Activated CD4-positive, alpha-beta T cell treated with anti-CD3 and anti-CD28 coated beads for 4 hours (primary cell): ENCODE results near the gene TXNDC17.
A peak's percentile ranks its signal among the peaks of the same experiment; 100 is the strongest.
"Not testable (repeated sequence)": the region's sequence is repeated elsewhere in the genome, so short reads cannot be mapped to it uniquely, and the experiment has no call there.

ENCODE experiments used
- DNase-seq, 2 donors: peaks; one replicate each; pipeline ENCODE4 v3.0.0-alpha.2; 2020

Gene TXNDC17

GRCh38 chr17:6640536-6641246 lies at the start of gene TXNDC17, which contains the start of gene KIAA0753:
TSS of gene TXNDC17 (plus strand) at chr17:6641060. CDS start at chr17:6641083, 23 bp downstream.
TSS of gene KIAA0753 (minus strand) at chr17:6640711. CDS start at chr17:6635103, 5,608 bp downstream.
- peak; percentile 86 to 87 for DNase-seq

DNA sequence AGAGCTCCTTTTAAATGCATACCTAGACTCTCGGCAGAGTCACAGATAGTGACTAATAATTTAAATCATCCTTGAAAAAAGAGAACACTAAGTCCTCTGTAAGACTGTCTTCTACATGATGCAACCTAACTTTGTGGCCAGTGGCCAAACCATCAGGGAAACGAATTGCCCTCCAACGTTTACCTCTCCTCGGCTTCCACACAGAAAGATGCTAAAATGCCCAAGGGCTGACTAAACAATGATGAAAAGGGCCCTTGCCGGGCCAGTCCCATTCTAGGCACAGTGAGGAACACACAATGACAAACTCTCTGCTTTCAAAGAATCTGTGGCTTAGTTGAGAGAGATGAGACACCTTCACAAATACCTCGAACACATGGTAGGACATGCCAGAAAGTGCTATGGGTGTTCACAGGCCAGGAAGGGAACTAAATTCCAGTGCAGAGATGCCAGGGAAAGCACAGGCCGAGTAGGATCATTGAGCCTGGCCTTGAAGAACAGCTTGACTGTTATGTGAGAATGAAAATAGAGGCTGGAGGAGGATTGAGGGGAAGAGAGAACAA lies 49.2 kb upstream of the TXNDC17 start:
- DNase-seq, result no peak

DNA sequence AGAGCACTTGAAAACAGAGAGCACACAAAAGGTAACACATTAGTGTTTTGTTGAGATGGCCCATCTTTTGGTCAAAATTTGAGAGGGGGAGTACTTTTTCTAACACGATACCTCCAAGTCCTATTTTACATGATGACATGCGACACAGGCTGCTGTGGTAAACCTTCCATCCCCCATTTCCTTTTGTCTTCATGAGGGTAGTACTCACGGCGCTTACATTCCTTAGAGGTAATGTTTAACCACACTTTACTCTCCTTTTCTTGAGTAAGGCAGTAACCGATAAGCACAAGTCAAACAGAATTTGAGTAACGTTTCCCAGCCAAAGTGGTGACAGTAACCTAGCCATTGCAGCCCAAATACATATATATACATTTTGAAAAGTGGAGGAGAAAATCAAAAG lies 48.7 kb upstream of the TXNDC17 start:
- DNase-seq, result no peak

DNA sequence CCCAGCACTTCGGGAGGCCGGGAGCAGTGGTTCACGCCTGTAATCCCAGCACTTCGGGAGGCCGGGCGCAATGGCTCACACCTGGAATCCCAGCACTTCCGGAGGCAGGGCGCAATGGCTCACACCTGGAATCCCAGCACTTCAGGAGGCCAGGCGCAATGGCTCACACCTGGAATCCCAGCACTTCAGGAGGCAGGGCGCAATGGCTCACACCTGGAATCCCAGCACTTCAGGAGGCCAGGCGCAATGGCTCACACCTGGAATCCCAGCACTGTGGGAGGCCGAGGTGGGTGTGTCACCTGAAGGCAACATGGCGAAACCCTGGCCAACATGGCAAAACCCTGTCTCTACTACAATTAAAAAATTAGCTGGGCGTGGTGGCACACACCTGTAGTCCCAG lies 47.5 kb upstream of the TXNDC17 start:
- not testable (repeated sequence) for DNase-seq

DNA sequence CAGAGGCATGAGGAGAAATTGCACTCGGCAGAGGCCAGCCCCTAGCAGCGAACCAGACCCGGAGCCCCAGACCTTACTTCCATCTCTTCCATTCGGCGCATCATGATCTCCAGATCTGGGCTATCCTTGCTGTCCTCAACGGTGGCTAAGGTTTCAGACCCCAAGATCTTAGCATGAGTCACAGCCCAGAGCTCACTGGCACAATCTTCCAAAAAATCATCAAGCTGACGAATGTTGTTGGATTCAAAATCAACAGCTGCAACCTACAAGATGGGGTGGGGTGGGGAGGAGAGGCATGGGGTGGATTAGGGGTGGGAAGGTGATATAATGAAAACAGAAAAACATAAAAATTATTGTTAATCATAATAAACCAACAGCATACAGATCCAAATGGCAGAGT lies 44.8 kb upstream of the TXNDC17 start:
- no peak for DNase-seq

DNA sequence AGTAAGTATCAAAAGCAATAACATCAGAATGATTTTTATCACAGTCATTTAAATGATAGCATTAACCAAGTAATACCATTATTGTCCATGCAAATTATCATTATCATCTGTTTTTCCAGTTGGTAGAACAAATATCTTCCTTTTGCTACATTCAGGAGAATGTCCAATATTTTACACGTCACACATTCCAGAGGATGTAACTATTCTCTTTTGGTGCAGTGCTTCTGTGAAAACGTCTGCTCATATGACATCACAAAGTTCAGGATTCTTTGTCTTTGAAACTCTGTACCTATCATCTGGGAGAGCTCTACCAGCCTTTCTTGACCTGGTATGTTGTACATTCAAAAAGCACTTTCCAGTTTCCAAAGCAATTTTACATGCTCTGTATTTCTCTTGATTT lies 44.3 kb upstream of the TXNDC17 start:
- DNase-seq, result no peak

DNA sequence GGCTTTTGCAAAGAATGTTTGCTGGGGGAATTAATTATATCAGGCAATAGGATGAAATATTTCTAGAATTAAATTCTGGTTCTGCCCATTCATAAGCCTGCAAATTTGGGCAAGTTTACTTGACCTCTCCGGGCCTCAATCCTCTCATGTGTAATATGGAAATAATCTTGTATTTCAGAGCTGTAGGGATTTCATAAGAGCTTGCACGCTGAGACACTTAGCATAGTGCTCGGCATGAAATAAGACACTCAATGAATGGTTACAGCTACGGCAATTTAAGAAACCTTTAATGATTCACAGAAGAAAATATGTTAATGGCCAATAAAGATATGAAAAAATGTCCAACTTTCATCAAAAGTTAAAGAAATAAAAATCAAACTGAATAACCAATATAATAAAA lies 43.9 kb upstream of the TXNDC17 start:
- no peak for DNase-seq

DNA sequence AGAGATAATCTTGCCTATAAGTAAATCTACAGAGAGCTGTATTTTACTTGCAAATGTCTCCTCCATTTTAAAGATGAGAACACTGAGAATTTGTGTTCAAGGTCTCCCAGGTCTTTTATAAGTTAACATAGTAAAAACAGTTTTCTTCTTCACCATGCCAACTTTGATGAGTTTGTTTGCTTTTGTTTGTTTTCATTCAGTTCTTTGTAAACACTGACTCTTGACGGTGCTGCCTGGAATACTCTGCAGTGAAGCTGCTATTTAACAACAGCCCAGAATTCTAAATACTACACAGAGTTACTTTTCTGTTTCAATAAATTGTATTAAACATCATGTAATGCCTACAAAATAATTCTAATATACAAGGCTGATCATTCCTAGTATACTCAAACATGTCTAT lies 43.1 kb upstream of the TXNDC17 start:
- DNase-seq, result no peak

GRCh38 chr17:6599364-6599763 lies 41.5 kb upstream of the TXNDC17 start:
- no peak for DNase-seq

DNA sequence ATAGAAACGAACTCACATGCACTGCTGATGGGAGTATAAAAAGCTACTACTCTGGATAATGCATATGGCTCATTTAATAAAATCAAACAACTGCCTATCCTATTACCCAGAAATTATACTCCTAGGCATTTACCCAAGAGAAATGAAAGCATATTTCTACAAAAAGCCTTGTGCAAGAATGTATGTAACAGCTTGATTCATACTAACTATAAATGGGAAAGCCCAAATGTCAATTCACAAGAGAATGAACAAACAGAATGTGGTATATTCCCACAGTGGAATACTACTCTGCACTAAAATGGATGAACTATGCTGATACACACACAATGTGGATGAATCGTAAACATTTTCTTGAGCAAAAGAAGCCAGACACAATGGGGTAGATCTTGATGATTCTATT lies 38.7 kb upstream of the TXNDC17 start:
- DNase-seq, result no peak

DNA sequence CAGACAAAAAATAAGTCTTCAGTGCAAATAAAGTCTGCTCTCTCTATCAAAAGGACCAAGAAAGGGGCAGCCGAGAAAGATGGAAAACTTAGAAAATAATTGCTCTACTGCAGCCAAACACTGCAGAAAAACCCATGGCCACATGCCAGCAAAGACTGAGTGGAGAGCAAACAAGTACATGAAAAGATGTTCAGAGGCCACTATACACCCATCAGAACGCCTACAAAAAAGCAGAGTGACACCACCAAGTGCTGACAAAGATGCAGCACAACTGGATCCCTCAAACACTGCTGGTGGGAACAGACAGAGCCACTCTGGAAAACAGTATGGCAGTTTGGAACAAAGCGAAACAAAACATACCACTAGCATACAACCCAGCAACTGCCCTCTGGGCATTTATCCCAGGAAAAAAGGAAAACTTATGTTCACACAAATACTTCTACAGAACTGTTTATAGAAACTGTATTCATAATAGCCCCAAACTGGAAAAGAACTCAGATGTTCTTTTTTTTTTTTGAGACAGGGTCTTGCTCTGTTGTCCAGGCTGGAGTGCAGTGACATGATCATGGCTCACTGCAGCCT lies 37.0 kb upstream of the TXNDC17 start:
- no peak for DNase-seq

GRCh38 chr17:6605142-6605541 lies 35.7 kb upstream of the TXNDC17 start:
- DNase-seq, result no peak

- DNase-seq, result no peak
These were observed 32.5 kb upstream of the TXNDC17 start for GRCh38 chr17:6608321-6608720.

DNA sequence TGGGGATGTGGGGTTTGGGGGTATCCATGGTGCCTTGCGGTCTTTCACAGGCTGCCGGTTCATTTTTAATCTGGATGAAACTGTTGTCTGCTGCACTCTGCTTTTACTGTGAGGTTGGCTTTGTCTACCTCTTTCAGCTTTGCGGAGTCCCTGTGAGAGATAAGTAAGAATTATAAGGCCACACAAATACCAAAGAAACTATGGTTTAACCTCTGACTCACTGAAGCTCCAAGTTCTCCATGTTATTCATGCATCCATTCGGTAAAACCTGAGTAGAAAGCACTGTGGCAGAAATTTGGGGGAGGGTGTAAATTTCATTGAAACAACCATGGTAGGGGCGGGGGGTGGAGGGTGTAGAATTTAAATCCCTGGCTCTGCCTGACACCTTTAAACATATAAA lies 30.8 kb upstream of the TXNDC17 start:
- DNase-seq, result no peak

GRCh38 chr17:6611231-6611630 lies 29.6 kb upstream of the TXNDC17 start:
- no peak for DNase-seq

DNA sequence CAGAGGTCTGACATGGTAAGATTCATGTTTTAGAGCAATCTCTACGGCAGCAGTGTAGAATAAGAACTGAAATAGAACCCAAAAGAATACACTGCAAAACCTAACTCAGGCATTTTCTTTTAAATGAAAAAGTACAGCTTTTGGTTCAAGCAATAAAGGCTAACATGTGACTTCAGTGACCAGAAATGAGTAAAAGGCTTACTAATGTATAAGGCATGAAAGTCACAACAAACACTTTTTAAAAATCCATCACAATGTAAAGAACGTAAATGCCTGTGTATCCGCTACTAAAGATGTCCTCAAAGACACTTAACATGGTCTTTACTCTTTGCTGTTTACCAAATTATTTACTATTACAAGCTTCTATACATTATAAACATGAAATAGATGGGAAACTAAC lies 16.9 kb upstream of the TXNDC17 start:
- DNase-seq, result no peak

DNA sequence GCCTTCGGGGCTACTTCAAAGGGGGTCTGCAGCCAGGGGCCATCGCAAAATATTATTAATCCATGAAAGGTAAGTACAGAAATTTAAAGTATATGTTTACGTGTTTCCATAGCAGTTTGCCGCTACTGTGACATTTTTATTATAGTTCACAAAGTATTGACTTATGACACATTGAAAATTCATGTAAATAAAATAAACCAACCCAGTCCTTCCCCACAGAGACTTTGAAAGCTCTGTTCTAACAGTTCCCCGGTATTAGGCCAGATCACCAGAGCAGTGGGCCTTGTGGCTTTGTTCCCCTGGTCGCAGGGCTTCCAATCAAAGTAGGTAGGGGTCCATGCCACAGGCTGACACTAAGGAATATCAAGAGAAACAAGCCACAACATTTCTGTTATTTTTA lies 14.2 kb upstream of the TXNDC17 start:
- no peak for DNase-seq

DNA sequence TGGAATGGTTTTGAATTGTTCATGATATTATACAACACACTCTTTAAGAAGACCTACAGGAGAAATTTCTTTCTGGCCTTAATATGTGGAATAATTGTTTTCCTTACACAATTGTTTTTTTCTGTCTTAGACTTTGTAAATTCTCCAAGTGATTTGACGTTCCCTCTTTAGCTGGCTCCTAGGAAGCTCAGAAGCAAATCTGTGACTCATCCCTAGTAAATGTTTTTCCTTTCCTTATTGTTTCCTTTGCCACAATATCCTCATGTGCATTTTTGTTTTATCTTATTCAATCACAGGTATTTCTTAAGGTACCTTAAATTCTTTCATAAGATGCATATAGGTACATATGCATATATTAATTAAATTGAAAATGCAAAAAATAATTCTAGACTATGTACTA lies 13.8 kb upstream of the TXNDC17 start:
- DNase-seq, result no peak

- DNase-seq, result no peak
These were observed 10.5 kb upstream of the TXNDC17 start for GRCh38 chr17:6630390-6630789.

GRCh38 chr17:6632530-6632929 lies 8.3 kb upstream of the TXNDC17 start:
- DNase-seq, result no peak

DNA sequence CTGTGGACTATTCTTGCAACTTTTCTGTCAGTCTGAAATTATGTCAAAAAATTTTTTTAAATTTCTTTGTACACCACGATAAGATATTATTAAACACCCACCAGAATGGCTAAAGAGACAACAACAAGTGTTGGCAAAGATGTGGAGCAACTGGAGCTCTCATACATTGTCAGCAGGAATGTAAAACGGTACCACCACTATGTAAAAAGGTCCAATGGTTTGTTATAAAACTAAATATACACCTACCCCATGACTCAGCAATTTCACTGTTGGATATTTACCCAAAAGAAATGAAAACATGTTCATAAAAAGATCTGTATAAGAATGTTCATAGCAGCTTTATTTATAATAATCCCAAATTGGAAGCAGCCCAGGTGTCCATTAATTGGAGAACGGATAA lies 7.6 kb upstream of the TXNDC17 start:
- DNase-seq, result no peak

DNA sequence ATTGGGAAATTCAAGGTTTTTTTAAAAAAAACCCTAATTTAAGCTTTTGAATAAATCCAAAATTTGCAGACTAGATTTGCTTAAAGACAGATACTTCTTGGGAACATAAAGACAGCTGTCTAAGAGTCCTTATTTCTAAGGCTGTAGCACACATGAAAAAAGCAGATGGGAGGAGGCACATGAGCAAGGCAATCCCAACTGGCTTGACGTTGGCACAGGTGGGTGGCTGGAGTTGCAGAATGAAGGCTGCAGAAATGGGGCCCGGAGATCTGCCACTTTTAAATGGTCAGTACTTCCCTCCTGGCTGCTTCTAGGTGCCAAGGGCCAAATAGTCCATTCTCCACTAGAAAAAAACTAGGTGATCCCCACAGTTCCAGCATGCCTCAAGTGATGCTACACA lies 4.8 kb upstream of the TXNDC17 start:
- DNase-seq, result no peak

- no peak for DNase-seq
These were observed 4.0 kb upstream of the TXNDC17 start for GRCh38 chr17:6636616-6637457.

DNA sequence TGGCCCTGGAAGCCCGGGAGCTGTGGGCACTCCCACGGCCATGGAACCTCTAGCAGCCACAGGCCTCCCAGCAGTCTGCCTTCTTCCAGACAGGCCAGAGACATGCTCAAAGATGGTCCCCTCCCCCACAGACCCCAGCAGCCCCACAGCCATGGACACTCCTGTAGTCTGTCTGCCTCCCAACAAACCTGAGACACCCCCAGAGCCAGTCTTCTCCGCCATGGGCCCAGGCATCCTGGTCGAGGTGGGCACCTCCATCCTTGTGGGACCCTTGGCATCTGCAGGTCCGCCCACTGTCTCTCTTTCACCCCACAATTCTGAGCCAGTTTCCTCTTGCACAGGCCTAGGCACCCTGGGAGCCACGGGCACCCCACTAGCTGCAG lies 3.4 kb upstream of the TXNDC17 start:
- no peak for DNase-seq
